Stimulated activated CD8-positive, alpha-beta memory T cell treated with anti-CD3 and anti-CD28 coated beads, Interleukin-12 subunit alpha, Interleukin-12 subunit beta, amount 100 ng/mL, for 24 hours (primary cell): ENCODE results near the gene RAD23B.
"Not testable (repeated sequence)": the region's sequence is repeated elsewhere in the genome, so short reads cannot be mapped to it uniquely, and the experiment has no call there.

Experiments
- DNase-seq: peaks from one replicate; pipeline ENCODE4 v3.0.0-alpha.2; 2020; ENCODE audit errors: extremely low read depth

Gene RAD23B

DNA sequence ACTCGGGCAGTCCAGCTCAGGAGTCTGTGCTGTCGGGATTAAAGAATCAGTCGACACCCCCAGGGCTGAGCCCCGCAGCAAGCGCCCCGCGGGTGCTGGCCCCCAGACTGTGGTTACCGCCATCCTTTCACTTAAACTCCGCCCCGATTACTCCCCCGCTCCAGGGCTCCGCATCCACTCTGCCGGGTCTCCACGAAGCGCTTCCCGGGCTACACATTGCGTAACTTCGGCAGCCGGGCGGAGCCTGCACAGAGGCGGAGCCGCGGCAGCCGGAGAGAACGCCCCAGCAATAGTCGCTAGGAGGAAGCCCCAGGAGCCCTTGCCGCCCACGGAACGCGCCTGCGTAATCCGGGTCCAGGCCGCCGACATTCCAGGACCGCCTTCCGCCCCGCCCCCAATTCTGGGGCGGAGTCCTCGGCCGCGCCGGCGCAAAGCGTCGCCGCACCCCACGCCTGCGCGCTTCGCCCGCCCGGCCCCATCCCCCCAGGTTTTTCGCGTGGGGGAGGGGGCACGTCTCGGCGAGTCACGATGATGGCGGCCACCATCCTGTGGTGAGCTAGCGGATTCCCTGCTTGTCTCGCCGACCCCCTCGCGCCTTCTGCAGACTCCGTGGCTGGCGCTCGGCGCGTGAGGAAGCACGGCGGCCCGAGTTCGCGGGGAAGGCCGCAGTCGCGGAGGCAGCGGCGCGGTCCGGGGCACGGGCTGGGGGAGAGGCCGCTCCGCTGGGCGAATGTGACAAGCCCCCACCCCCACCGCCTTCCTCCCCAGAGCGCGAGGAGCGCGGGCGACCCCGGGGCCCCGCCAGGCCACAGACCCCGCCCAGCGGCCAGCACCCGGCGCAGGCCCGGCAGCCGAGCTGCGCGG, at the start of gene RAD23B:
RAD23B (plus strand) TSS at position 521 of the 864 bp plus-strand sequence. CDS start 351 bp downstream, outside the sequence.
- peak; percentile 94 for DNase-seq

DNA sequence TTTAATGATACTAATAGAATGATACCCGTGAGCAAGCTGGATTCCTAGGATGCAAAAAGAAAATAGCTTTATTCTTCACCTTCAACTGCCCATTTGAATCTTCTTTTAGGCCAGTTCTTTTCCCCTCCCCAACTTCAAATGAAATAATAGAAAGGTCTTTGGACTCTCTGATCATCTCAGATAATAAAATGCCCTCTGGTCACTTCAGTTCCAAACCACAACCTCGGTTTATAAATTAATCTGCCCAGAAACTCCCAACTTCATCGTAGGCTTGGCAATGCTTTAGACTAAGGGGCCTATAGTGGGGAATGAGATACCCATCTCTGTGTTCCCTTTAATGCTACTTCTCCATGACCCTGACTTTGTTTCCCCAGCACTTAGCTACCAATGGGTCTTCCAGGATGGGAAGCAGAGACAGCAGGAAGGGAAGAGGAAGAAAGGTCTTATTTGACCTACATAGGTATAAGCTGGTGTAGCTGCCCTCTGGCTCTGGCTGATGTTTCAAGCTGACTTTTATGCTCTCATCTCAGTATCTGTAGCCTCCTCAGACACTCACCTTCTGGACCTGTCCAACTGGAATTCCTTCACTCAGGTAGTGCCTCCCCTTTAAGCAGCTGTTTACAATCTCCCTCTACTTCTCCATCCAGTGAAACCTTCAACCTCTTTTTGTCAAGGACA, 47.2 kb upstream of the RAD23B start:
- DNase-seq, result no peak

DNA sequence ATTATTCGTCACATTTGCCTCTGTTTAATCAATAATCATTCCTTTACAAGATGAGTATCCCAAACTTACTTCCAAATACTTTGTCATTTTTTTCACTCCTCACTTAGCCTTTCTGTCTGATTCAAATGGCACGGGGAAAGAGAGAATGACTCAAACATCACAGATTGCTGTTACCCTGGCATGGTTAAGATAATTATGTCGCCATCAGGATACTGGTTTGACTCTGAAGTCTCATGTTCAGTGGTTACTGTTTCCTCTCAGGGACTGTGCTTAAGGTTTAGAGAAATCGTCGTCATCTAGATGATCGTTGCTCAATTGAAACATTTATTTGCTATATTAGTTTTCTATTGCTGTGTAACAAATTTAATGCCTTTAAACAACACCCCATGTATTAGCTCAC, 45.2 kb upstream of the RAD23B start:
- DNase-seq, result no peak

DNA sequence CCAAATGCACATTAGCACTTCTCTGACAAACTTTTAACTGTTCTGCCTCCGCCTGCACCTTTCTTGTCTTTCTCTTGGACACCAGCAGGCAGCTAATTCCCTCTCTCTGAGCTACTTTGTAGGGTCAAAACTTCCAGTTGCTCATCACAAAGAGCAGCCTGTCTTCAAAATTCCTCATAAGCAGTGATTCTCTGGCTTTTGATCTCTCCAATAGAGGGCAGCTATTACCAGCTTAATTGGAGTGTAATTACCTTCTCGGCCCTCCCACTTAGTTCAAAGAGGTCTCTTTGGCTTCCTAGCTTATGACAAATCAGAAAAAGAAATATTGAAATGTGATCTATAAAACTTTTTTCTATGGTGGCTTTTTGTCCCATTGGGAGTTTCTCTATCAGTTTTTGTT, 43.6 kb upstream of the RAD23B start:
- no peak for DNase-seq

DNA sequence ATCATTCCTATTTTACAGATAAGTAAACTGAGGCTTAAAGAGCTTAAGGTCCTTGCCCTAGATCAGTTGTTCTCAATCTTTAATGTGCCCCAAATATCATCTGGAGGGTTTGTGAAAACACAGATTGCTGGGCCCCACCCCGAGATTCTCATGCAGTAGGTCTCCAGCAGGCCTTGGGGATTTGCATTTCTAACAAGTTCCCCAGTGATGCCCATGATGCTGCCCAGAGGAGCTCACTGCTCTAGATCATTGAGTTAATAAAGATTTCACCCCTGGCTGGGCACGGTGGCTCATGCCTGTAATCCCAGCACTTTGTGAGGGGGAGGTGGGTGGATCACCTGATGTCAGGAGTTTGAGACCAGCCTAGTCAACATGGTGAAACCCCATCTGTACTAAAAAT, 42.8 kb upstream of the RAD23B start:
- DNase-seq, result no peak

DNA sequence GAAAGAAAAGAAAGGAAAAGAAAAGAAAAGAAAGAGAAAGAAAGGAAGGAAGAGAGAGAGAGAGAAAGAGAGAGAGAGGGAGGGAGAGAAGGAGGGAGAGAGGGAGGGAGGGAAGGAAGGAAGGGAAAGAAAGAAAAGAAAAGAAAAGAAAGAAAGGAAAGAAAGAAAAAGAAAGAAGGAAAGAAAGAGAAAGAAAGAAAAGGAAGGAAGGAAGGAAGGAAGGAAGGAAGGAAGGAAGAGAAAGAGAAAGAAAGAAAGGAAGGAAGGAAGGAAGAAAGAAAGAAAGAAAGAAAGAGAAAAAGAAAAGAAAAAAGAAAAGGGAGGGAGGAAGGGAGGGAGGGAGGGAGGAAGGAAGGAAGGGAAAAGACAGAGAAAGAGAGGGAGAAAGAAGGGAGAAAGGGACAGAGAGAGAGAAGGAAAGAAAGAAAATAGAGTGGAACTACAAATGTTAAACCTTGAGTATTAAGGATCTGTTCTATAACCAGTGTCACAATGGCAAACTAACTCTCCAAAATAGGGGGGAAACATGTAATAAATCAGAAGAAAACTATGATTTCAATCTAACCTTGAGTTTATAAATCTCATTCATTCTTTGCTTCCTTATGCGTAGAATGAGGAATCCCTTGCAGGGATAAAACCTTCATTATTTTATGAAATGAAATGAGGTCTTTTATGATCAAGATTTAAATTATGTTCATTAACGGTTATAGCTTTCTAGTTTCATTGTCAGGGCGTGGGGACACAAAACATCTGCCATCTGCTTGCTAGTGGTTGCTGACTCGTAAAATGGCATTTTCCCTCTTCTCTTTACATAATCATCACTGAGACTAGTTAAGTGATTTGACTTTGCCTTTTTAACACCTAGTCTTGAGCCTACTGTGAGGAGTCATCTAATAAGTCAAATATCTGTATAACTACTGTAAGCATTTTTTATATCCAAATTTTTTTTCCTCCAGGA, 40.7 kb upstream of the RAD23B start:
- DNase-seq, result no peak

GRCh38 chr9:107243742-107244141, 39.3 kb upstream of the RAD23B start:
- DNase-seq, result no peak

GRCh38 chr9:107246259-107247254, 36.5 kb upstream of the RAD23B start:
- DNase-seq, result no peak

GRCh38 chr9:107248714-107249113, 34.4 kb upstream of the RAD23B start:
- DNase-seq, result no peak

- no peak for DNase-seq
Measured at GRCh38 chr9:107249131-107249533, 33.9 kb upstream of the RAD23B start.

- no peak for DNase-seq
Measured at GRCh38 chr9:107249665-107250285, 33.3 kb upstream of the RAD23B start.

GRCh38 chr9:107251756-107252322, 31.2 kb upstream of the RAD23B start:
- DNase-seq, result no peak

GRCh38 chr9:107258919-107259318, 24.2 kb upstream of the RAD23B start:
- no peak for DNase-seq

DNA sequence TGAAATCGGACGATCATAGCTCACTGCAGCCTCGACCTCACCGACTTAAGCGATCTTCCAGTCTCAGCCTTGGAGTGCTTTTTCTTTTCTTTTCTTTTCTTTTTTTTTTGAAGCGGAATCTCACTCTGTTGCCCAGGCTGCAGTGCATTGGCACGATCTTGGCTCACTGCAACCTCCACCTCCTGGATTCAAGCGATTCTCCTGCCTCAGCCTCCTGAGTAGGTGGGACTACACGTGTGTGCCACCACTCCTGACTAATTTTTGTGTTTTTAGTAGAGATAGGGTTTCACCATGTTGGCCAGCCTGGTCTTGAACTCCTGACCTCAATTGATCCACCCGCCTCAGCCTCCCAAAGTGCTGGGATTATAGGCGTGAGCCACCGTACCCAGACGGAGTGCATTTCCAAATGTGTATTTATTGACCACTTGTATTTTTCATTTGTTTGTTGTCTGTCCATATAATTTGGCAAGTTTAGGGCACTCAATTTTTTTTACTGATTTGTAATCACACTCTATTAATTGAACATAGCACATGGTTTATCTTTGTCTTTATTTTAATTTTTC, 23.2 kb upstream of the RAD23B start:
- not testable (repeated sequence) for DNase-seq

GRCh38 chr9:107260437-107261081, 22.5 kb upstream of the RAD23B start:
- no peak for DNase-seq

GRCh38 chr9:107261106-107261505, 22.0 kb upstream of the RAD23B start:
- no peak for DNase-seq

DNA sequence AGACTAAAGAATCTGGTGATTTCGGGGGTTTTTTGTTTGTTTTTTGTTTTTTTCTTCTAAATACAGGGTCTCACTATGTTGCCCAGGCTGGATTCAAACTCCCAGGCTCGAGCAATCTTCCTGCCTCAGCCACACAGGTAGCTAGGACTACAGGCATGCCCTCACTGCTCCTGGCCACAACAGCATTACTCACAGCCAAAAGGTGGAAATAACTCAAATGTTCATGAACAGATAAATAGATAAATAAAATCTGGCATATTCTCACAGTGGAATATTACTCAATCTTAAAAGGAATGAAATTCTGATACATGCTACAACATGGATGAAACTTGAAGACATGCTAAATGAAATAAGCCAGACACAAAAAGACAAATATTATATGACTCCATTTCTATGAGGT, 19.8 kb upstream of the RAD23B start:
- DNase-seq, result no peak

DNA sequence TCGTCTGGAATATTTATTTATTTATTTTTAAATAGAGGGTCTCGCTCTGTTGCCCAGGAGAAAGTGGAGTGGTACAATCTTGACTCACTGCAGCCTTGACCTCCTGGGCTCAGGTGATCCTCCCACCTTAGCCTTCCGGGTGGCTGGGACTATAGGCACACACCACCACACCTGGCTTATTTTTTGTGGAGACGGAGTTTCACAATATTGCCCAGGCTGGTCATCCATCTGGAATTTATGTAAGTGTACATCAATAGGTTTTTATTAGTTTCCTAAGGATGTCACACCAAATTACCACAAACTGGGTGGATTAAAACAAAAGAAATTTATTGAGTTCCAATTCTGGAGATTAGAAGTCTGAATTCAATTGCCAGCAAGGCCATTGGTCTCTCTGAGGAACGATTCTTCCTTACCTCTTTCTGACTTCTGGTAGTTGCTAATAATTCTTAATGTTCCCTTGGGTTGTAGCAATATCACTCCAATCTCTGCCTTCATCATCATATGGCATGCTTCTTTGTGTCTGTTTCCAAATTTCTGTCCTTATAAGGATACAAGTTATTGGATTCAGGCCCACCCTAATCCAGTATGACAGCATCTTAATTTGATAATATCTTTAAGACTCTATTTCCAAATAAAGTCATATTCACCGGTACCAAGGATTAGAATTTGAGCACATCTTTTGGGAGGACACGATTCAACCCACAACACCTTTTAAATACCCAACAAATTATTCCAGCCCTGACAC, 16.3 kb upstream of the RAD23B start:
- no peak for DNase-seq
